GM19463 (cell line): ENCODE data around the gene ATP8B2.

Experiments used
- ATAC-seq: cut with Tn5 transposase; IDR thresholded peaks from one replicate; pipeline ENCODE4 v1.9.1; 2021; ENCODE audit warnings: mild to moderate bottlenecking, moderate library complexity; ENCODE audit not compliant: unreplicated experiment

ATP8B2 gene

DNA sequence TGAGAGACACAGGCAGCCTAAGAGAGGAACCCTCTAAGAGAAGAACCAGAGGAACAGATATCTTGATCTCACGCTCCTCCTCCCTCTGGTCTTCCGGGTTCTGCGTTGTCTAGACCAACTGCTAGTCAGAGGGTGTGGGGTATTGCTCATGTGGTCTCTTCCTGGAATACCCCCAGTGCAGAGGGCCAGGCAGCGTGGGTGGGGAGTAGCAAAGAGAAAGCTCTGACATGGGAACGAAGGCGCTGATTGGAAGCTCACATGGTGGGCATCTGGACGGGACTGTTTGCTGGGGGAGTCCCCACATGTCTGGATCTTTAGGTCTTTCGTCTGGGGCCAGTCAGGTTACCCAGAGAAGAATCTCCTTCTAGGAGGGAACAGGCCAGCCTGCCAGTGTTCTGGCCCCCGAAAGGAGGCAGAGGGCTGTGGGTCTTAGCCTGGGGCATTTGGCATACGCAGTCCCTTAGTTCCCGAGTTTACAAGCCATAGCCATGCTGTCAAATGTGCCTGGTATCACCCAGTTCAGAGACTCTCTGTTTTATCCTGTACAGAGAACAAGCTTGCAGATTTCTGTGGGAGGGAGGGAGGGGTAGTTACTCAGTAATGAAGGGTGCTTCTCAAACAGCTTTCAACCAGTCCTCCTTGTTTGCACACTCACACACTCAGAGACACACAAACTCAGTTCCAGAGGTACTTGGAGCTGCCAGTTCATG is 61.5 kb downstream of the ATP8B2 start:
- no peak for ATAC-seq

DNA sequence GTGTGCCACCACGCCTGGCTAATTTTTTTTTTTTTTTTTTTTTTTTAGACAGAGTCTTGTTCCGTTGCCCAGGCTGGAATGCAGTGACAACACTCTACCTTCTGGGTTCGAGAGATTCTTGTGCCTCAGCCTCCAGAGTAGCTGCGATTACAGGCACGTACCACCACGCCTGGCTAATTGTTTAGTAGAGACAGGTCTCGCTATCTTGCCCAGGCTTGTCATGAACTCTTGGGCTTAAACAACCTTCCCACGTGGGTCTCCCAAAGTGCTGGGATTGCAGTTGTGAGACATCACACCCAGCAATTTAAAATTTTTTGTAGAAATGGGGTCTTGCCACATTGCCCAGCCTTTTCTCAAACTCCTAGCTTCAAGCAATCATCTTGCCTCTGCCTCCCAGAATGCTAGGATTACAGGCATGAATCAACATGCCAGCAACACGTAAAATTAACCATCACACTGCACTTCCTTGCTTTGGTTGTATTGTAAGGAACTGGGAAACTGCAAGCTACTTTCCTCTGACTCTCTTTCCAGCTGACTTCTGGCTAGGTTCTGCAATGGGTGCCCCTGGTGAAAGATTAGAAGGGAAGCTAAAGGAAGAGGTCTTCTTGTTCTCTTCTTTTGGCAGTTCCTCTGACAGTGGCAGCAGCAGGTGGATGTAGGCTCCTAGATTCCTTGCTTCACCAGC is 65.9 kb downstream of the ATP8B2 start:
- no peak for ATAC-seq

- ATAC-seq = no peak
These were observed 72.8 kb downstream of the ATP8B2 start for GRCh38 chr1:154398141-154398540.

- no peak for ATAC-seq
These were observed 73.4 kb downstream of the ATP8B2 start for GRCh38 chr1:154398678-154399077.

DNA sequence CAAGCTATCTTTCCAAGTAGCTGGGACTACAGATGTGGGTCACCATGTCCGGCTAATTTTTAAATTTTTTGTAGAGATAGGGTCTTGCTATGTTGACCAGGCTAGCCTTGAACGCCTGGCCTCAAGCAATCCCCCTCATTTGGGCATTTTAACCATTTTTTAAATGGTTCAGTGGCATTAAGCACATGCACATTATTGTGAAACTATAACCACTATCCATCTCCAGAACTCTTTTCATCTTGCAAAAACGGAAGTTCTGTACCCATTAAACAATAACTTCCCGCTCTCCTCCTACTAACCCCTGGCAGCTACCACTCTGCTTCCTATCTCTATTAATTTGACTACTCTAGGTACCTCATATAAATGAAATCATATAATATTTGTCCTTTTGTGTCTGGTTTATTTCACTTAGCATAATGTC is 75.1 kb downstream of the ATP8B2 start:
- no peak for ATAC-seq
